NCI-H187 (cell line): ENCODE measurements around the gene RPL36.
A peak's percentile ranks its signal among the peaks of the same experiment; 100 is the strongest.
"Not testable (repeated sequence)": the region's sequence is repeated elsewhere in the genome, so short reads cannot be mapped to it uniquely, and the experiment has no call there.

Source experiments
- DNase-seq, 2 experiments: peaks; one replicate each; lab custom pipeline; 2025; lab: John Stamatoyannopoulos, UW

The RPL36 gene

DNA sequence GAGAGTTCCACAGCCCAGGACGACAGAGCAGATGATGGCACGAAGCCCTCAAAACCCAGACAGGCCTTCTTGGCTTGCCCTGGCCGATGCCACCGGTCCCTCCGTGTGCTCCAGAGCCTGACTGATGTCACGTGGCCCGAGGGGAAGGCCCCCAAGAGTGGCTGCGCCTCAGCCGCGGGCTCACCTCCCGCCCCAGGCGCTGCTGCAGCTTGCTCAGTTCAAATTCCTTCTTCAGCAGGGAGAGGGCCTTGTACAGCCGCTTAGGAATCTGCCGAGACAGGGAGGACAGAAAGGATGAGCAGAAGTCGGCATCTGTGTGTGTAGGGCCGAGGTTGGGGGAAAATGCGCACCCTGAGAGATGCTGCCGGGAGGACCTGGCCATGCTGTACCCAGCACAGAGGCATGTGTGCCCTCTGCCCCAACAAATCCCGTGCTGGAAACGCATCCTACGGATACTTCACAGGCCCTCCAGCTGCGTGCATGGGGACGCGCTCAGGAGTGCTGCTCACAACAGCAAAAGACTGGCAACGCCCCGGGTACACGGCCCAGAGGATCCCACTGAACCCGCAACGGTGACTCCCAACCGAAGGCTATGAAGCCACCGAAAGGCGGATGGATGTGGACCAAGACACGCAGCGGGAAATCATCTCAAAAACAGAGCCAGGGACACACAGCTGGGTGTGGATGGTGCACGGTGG lies 16.9 kb downstream of the RPL36 start:
- no peak for DNase-seq

DNA sequence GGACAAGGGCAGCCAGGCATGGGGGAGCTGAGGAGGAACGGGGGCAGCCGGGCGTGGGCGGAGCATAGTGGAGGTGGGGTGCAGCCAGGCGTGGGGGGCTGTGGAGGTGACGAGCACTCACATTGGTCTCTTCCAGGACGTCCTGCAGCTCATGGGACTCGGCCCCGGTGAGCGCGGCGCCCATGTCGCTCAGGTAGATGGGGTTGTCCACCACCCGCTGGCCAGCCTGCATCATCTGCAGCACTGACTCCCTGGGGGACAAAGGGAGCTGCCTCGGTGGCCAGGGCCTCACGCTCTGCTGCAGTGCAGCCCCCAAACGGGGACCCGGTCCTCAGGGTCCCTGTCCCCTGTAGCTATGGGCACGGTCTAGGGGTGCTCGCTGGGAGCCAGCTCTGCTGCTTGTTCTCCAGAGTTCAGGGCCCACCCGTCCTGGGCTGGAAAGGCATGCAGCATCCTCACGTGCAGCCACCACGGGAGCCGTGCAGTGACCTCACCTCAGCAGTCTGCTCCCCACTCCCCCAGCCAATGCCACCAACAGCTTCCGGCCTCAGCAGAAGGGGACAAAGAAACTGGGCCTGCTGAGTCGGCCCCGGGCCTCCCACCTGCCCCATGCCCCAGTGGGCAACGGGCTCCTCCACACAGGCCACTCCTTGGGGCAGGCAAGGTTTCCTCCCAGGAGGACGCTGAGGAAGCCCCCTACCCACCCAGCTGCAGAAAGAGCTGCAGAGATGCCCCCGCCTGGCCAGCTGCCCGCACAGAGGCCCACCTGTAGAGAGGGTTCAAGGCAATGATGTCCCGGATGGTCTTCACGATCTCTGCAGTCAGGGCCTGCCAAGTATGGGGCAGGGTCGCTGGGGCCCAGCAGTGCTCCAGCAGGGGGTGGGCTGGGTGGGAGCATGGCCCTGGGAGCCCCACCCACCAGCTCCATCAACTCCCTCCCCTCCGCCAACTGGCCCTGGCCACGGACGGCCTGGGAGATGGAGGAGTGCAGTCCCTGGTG lies 17.8 kb downstream of the RPL36 start:
- DNase-seq = no peak

DNA sequence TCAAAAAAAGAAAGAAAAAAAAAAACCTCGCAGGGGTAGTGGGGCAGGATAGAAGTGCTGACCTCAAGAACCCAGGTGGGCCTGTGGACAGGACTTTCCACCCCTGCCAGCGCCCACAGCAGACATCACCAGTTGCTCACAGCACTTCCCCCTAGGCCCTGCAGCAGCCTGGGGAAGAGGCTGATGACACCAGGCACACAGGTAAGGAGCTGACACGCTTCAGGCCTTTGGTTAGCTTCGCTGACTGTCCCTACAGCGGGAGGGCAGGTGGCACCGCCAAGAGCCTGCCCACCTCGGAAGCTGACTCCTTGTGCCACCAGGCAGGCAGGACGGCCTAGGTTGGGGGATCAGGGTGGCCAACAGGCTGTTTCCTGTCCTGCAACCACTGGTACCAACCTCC lies 20.9 kb downstream of the RPL36 start:
- no peak for DNase-seq

DNA sequence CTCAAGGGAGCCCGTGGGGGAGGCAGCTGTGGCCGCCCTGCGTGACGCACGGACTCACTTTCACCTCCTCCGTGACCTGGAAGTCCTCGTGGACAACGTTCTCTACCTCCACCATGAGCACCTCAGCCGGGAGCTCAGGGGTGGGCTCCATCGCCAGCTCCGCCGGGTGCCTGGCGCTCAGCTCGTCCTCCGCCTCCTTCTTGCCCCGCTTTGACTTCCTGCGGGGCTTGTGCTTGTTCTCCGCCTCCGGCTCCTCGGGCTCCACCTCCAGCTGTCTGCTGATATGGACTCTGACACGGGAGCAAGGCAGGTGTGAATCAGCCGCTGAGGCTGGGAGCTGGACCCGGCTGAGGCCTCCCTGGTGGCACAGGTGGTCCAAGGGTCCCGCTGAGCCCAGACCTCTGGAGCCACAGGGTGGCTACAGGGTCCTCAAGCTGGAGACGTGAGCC lies 21.6 kb downstream of the RPL36 start:
- DNase-seq = no peak

DNA sequence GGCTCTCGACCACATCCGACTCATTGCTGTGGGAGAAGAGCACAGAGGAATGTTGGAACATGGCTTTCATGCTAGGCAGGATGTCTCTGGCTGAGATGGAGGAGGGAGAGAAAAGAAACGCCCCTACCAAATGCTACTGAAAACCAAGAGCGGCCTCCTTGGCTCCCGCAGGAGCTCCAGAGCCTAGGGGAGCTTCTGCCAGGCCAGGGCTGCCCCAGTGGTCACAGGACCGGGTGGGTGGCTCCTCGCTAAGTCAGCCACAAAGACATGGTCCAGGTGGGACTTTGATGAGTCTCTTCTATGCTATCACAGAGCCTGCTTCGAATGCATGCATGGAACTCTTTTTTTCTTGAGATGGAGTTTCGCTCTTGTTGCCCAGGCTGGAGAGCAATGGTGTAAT lies 23.1 kb downstream of the RPL36 start:
- no peak for DNase-seq

DNA sequence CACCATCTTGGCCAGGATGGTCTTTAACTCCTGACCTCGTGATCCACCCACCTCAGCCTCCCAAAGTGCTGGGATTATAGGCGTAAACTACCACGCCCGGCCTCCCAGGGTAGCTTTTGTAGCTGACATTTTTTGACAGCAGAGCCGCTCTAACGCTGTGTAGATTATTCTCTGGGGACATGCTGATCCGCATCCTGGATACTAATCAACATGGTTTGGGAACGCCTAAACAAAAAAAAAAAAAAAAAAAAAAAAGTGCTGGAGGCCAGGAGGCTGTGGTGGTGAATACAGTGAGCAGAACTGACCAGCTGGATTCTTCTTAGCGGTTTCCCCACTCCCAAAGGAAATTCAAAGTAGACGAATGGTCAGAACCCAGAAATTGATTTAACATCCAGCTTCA lies 24.7 kb downstream of the RPL36 start:
- DNase-seq = no peak

DNA sequence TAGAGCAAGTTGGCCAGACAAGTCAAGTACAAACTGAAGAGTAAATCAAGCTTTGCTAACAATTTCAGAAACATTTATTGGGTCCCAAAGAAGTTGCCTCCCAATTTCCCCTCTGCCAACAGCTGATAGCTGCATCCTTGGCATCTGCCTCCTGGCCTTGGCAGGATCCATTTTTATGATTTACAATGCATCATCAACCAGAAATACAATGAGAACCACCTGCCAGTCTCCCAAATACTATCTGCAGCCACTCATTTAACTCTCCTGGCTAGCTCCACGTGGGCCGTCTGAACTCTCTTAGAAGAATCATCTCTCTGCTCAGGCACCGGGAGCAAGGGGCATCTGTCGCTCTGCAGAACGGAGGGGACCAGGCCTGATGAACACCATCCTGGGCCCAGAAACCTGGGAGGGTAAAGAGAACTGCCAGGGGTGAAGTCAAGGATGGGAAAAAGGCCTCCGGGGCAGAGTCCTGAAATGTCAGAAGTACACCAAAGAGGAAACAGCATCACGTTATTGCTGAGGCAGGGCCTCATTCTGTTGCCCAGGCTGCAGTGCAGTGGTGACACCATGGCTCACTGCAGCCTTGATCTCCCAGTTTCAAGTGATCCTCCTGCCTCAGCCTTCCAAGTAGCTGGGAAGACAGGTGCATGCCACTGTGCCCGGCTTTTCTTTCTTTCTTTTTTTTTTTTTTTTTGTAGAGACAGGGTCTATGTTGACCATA lies 27.3 kb downstream of the RPL36 start:
- DNase-seq = no peak

DNA sequence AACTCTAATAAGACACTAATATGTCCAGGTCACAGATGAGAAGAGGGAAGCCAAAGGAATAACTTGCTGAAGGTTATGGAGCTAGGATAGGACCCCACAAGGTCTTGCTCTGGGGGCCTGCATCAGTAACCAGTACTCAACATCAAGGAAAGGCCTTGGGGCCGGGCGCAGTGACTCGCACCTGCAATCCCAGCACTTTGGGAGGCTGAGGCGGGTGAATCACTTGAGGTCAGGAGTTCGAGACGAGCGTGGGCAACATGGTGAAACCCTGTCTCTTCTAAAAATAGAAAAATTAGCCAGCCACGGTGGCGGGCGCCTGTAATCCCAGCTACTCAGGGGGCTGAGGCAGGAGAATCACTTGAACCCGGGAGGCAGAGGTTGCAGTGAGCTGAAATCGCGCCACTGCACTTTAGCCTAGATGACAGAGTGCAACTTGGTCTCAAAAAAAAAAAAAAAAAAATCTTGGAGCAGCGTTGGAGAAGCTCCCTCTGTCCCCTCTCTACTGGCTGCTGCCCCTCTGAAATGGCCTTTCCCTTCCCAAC lies 28.0 kb downstream of the RPL36 start:
- DNase-seq = no peak

DNA sequence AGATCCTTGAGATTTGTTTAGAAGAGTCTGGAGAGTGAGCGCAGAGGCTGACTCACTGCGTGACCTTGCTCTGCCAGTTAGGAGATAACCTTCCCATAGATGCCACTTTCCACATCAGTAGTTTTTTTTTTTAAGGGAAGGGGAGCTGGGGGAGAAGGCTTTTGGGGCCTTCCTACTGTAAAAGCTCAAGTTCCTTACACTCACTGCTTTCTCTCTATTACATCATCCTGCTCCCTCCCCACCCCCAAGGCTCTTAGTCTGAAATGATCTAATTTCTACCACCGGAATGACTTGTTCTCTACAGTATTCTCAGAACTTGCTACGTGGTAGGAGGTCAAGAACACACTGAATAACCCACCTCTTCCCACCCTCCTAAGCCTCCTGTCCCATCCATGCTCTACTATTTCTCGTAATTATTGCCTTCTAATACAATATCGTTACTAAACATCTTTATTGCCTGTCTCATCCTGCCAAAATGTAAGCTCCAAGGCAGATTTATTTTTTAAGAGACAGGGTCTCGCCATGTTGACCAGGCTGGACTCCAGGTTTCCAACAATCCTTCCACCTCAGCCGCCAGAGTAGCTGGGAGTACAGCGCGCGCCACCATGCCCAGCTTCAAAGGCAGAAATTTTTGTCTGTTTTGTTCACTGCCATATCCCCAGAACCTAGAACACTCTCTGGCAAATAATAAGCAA lies 28.6 kb downstream of the RPL36 start:
- DNase-seq = no peak

DNA sequence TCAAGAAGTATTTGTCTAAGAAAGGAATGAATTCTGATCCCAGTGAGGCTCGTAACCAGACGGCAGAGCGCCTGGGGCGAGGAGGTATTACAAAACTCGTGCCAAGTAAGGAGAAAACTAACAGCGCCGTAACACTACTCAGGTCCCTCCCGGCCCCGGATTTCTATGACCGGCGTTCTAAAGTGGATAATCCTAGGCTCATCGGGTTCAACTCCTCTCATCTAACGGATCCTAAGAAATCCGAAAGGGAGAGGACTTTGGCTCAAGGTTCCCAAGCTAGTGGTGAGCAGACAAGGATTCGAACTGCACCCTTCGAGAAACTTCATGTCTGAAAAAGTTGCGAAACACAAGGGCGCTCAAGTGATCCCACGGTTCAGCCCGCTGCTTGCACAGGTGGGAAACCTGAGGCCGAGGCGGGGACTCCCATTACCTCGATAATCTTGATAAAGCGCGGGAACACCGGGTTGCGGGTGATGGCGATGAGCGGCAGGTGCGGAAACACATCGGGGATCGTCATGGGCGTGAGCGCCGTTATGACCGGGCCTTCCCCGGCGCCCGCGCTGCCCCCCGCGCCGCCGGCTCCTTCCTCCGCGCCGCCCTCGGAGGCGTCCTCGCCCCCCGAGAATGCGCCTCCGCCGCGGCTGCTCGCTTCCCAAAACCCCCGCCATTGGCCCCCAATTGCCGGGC lies 29.3 kb downstream of the RPL36 start:
- DNase-seq = no peak

DNA sequence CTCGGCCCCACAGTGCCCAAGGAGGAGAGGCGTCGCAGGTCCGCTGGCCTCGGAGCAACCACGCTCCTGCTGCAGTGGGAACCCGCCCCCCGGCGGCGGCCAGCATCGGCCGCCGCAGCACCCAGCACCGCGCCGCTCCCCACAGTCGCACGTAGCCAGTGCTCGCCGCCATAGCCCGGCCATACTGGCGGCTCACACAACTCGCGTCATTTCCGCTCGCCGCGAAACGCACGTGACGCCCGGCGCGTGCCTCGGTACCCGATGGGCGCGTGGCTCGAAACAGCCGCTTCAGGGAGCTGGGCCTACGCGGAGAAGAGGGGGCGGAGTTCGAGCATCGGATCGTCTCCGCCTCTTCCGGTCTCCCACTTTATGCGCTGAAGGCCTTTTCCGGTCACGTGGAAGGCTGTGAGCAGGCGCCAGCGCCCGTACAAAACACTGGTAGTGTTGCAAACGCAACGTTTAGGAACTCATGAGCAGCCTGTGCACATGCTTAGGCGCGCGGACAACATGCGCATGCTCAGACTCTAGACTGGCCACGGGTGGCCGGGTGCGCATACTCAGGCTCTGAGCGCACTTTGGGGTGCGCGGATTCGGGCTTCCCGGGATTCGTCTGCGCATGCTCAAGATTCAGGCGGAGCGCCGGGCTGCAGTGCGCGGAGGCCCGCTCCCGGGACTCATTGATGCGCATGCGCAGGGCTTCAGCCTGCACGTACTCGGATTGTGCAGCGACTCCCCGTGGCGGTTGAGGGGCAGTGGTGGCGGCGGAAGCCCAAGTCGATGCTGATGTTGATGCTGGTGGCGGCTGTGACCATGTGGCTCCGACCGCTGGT lies 30.1 kb downstream of the RPL36 start, which contains the start of the genes CATSPERD and LONP1:
TSS of gene CATSPERD (plus strand) at position 677 of the 830 bp plus-strand sequence. CDS start at position 778, 101 bp downstream.
TSS of gene LONP1 (minus strand) at position 186 of the 830 bp plus-strand sequence. CDS start at position 172, 14 bp downstream.
- peak; percentile 85 to 89 for DNase-seq

DNA sequence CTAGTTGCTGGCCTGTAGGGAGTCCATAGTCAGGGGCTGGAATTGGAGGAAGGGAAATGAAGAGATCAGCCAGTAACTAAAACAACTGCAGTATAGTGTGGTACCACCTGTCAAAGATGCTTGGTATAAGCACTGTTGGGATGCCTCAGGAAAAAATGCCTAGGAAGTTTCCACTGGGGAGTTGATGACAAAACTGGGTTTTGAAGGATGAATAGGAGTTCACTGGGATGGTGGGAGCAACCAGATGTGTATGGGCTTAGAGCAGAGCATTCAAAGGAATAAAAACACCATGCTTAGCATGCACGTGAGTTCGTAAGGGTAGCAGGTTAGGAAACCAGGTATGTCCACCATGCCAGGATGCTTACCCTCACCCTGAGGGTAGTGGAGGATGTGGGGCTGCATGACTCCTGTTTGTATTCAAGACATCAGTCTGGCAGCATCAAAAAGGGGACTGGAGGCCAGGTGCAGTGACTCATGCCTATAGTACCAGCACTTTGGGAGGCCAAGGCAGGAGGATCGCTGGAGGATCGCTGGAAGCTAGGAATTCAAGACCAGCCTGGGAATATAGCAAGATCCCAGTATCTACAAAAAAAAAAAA lies 37.5 kb downstream of the RPL36 start:
- DNase-seq = no peak

DNA sequence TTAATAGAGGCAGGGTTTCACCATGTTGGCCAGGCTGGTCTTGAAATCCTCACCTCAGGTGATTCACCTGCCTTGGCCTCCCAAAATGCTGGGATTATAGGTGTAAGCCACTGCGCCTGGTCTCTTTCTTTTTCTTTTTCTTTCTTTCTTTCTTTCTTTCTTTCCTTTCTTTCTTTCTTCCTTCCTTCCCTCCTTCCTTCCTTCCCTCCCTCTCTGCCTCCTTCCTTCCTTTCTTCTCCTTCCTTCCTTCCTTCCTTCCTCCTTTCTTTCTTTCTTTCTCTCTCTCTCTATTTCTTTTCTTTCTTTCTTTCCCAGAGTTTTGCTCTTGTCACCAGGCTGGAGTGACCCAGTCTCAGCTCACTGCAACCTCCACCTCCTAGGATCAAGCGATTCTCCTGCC lies 43.1 kb downstream of the RPL36 start:
- not testable (repeated sequence) for DNase-seq

DNA sequence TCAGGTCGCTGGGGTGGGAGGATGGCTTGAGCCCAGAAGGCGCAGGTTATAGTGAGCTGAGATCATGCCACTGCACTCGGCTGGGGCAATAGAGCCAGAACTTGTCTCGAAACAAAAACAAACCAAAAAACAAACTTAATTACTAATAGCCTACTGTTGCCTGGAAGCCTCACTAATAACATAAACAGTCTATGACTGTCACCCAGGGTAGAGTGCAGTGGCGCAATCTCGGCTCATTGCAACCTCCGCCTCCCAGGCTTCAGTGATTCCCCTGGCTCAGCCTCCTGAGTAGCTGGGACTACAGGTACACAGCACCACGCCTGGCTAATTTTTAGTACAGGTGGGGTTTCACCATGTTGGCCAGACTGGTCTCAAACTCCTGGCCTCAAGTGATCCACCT lies 48.3 kb downstream of the RPL36 start:
- no peak for DNase-seq
